ENCODE data around the gene TRIM26.
A peak's percentile ranks its signal among the peaks of the same experiment; 100 is the strongest.

Gene TRIM26

DNA sequence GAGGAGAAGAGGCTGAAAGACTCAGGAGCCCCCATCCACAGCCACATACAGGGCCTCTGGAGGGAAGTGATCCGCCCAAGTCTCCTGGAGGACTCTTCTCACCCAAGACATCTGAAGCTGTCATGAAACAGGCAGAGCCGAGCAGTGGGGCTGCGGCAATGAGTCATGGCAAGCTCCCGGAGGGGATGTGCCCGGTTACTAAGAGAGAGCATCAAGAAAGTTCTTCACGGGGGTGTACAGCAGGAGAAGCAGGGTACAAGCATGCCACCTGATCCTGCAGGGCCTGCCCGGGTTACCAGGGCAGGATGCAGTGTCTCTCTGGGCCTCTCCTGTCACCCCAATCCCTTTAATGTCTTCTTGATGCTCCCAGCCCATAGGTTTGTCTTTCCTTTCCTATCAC, 21.1 kb downstream of the TRIM26 start:
- H3K36me3 ChIP-seq (ENCODE audit: insufficient read depth, low read length), result peaks cover 67% of the 10 kb centered on the region
- H3K9me3 ChIP-seq (ENCODE audit: insufficient read depth, low read depth, low read length), result no peaks in the 10 kb centered on the region
- H3K9ac ChIP-seq (ENCODE audit: low read depth, low read length), result no peak overlapping the region
- H3K27me3 ChIP-seq (ENCODE audit: insufficient read depth, low read length), result no peaks in the 10 kb centered on the region
- no peak overlapping the region for H3K4me3 ChIP-seq (ENCODE audit: low read length)
- no peaks in the 10 kb centered on the region for H3K4me1 ChIP-seq (ENCODE audit: insufficient read depth, low read length)
- WGBS, result 92% methylated on average over 7 of the region's 7 CpGs
- H3K27ac ChIP-seq (ENCODE audit: low read depth, low read length), result no peak overlapping the region

GRCh38 chr6:30188541-30188940, 24.7 kb downstream of the TRIM26 start:
- Histone ChIP-seq H3K4me1 (ENCODE audit: insufficient read depth, low read length) (no peaks in the 10 kb centered on the region), H3K27me3 (ENCODE audit: insufficient read depth, low read length) (no peaks in the 10 kb centered on the region), H3K9ac (ENCODE audit: low read depth, low read length) (no peak overlapping the region), H3K9me3 (ENCODE audit: insufficient read depth, low read depth, low read length) (no peaks in the 10 kb centered on the region), H3K4me3 (ENCODE audit: low read length) (no peak overlapping the region), H3K36me3 (ENCODE audit: insufficient read depth, low read length) (peaks cover 64% of the 10 kb centered on the region), H3K27ac (ENCODE audit: low read depth, low read length) (no peak overlapping the region)
- 93% methylated on average over 5 of the region's 5 CpGs for WGBS

DNA sequence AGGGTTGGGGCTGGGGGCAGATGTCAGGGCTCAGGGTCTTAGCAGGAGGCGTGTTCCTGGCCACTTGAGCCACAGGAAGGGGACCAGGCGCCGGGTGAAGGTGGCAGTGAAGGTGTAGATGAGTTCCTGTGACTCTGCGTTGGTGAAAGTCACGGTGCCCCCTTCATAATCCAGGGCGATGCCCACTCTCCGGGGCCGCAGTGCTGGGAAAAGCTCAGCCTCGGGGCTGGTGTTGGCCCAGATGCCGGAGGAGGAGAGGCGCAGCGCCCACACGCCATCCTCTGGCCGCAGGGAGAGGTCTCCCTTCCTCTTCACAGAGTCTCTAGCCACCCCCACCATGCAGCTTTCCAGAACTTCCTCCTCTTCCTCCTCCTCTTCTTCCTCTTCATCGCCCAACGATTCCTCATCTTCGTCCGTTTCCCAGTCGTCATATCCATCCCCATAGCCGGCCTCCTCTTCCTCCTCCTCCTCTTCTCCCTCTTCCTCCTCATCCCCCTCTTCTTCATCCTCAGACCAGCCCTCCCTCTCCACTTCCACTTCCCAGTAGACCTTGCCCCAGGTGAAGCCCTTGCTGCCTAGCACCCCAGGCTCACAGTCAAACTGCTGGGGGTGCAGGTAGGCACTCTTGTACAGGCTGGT, 27.2 kb downstream of the TRIM26 start:
- H3K27ac ChIP-seq (ENCODE audit: low read depth, low read length), result no peak overlapping the region
- no peaks in the 10 kb centered on the region for H3K4me1 ChIP-seq (ENCODE audit: insufficient read depth, low read length)
- H3K9me3 ChIP-seq (ENCODE audit: insufficient read depth, low read depth, low read length), result no peaks in the 10 kb centered on the region
- no peak overlapping the region for H3K4me3 ChIP-seq (ENCODE audit: low read length)
- WGBS, result 94% methylated on average over 20 of the region's 20 CpGs
- peaks cover 58% of the 10 kb centered on the region for H3K36me3 ChIP-seq (ENCODE audit: insufficient read depth, low read length)
- H3K27me3 ChIP-seq (ENCODE audit: insufficient read depth, low read length), result no peaks in the 10 kb centered on the region
- no peak overlapping the region for H3K9ac ChIP-seq (ENCODE audit: low read depth, low read length)

DNA sequence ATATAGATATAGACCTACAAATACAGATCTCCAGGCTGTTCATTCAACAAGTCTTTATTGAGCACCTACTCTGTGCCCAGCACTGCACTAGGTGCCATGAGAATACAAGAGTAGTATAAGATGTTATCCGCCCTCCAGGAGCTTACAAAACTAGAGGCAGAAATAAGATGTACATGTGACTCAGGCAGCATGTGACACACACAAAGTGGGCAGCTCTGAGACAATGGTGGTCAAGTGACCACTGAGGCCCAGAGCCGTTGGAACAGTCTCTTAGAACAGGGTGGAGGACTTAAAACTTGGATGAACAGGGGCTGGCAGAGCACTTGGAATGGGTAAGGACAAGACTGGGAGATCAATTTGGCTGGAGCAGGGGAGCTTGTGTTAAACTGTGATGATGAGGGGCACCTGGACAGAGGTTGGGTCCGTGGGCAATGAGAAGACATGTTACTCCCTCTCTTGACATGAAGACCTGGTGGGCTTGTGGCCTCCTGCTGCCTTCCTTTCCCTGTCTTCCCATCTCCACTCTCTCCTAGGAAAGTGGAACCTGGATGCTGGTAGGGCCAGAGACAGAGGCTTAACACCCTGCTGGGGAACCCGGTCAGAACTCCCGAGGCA, 28.7 kb downstream of the TRIM26 start:
- WGBS, result 94% methylated on average over 5 of the region's 5 CpGs
- Histone ChIP-seq H3K9me3 (ENCODE audit: insufficient read depth, low read depth, low read length) (peaks cover 6% of the 10 kb centered on the region; the same call in 1 of the 2 replicates), H3K36me3 (ENCODE audit: insufficient read depth, low read length) (peaks cover 44% of the 10 kb centered on the region), H3K27me3 (ENCODE audit: insufficient read depth, low read length) (no peaks in the 10 kb centered on the region), H3K27ac (ENCODE audit: low read depth, low read length) (no peak overlapping the region), H3K9ac (ENCODE audit: low read depth, low read length) (no peak overlapping the region), H3K4me1 (ENCODE audit: insufficient read depth, low read length) (no peaks in the 10 kb centered on the region), H3K4me3 (ENCODE audit: low read length) (no peak overlapping the region)

DNA sequence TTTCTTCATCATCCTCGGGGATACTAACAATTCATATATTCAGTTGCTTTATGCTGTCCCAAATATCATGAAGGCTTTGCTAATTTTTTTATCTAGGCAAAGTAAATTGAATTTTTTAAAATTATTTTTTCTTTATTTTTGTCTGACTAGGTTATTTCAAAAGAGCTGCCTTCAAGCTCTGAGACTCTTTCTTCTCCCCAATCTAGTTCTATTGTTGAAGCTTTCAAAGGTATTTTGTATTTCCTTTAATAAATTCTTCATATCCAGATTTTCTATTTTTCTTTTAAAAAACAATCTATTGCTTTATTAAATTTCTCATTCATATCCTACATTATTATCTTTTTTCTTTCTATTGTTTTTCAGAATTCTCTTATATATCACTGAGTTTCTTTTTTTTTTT, 33.1 kb downstream of the TRIM26 start:
- peaks cover 6% of the 10 kb centered on the region; the same call in 1 of the 2 replicates for H3K9me3 ChIP-seq (ENCODE audit: insufficient read depth, low read depth, low read length)
- no peak overlapping the region for H3K4me3 ChIP-seq (ENCODE audit: low read length)
- H3K36me3 ChIP-seq (ENCODE audit: insufficient read depth, low read length), result peaks cover 6% of the 10 kb centered on the region; the same call in 1 of the 2 replicates
- no CpG with 5 or more reads among the region's 1 CpG for WGBS
- H3K9ac ChIP-seq (ENCODE audit: low read depth, low read length), result no peak overlapping the region
- no peak overlapping the region for H3K27ac ChIP-seq (ENCODE audit: low read depth, low read length)
- H3K4me1 ChIP-seq (ENCODE audit: insufficient read depth, low read length), result no peaks in the 10 kb centered on the region
- peaks cover 15% of the 10 kb centered on the region for H3K27me3 ChIP-seq (ENCODE audit: insufficient read depth, low read length)

GRCh38 chr6:30178837-30179236, 34.4 kb downstream of the TRIM26 start:
- H3K9me3 ChIP-seq (ENCODE audit: insufficient read depth, low read depth, low read length), result peaks cover 6% of the 10 kb centered on the region; the same call in 1 of the 2 replicates
- H3K36me3 ChIP-seq (ENCODE audit: insufficient read depth, low read length), result no peaks in the 10 kb centered on the region
- H3K27me3 ChIP-seq (ENCODE audit: insufficient read depth, low read length), result peaks cover 22% of the 10 kb centered on the region
- H3K4me3 ChIP-seq (ENCODE audit: low read length), result no peak overlapping the region
- H3K9ac ChIP-seq (ENCODE audit: low read depth, low read length), result no peak overlapping the region
- WGBS, result 97% methylated on average over 1 of the region's 1 CpG
- no peaks in the 10 kb centered on the region for H3K4me1 ChIP-seq (ENCODE audit: insufficient read depth, low read length)
- H3K27ac ChIP-seq (ENCODE audit: low read depth, low read length), result no peak overlapping the region

DNA sequence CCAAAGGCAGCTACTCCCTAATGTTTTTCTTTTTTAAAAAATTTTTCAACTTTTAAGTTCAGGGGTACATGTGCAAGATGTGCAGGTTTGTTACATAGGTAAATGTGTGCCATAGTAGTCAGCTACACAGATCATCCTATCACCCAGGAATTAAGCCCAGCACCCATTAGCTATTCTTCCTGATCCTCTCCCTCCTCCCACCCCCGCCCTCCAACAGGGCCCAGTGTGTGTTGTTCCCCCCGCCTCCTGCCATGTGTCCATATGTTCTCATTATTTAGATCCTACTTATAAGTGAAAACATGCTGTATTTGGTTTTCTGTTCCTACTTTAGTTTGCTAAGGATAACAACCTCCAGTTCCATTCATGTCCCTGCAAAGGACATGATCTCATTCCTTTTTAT, 37.4 kb downstream of the TRIM26 start:
- Histone ChIP-seq H3K9ac (ENCODE audit: low read depth, low read length) (no peak overlapping the region), H3K27ac (ENCODE audit: low read depth, low read length) (no peak overlapping the region), H3K27me3 (ENCODE audit: insufficient read depth, low read length) (peaks cover 51% of the 10 kb centered on the region), H3K4me3 (ENCODE audit: low read length) (no peak overlapping the region), H3K4me1 (ENCODE audit: insufficient read depth, low read length) (no peaks in the 10 kb centered on the region; the same call in 1 of the 2 replicates), H3K9me3 (ENCODE audit: insufficient read depth, low read depth, low read length) (peaks cover 6% of the 10 kb centered on the region; the same call in 1 of the 2 replicates), H3K36me3 (ENCODE audit: insufficient read depth, low read length) (no peaks in the 10 kb centered on the region)
- WGBS, result no CpG with 5 or more reads among the region's 2 CpGs

DNA sequence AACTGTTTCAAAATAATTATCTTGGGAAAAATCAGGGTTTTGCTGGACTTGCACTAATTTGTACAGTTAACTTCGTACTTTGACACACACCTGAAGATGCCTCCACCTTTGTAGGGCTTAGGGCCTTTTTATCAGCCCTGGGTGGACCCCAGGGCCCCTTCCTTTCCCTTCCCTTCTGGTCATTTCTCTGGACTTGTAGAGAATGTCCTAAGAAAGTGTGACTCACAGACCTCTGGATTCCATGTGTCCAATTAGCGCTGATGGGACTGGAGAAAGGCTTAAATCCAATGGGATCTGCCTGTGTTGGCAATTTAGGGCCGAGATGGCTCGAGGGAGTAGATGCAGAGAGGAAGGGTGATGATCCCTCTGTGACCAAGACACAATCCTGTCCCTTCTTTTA, 40.5 kb downstream of the TRIM26 start:
- Histone ChIP-seq H3K27ac (ENCODE audit: low read depth, low read length) (no peak overlapping the region), H3K9me3 (ENCODE audit: insufficient read depth, low read depth, low read length) (no peaks in the 10 kb centered on the region), H3K36me3 (ENCODE audit: insufficient read depth, low read length) (no peaks in the 10 kb centered on the region), H3K9ac (ENCODE audit: low read depth, low read length) (no peak overlapping the region), H3K27me3 (ENCODE audit: insufficient read depth, low read length) (peaks cover 66% of the 10 kb centered on the region), H3K4me1 (ENCODE audit: insufficient read depth, low read length) (peaks cover 3% of the 10 kb centered on the region; the same call in 1 of the 2 replicates), H3K4me3 (ENCODE audit: low read length) (peak overlapping the region; percentile 51)
- 89% methylated on average over 4 of the region's 4 CpGs for WGBS

- Histone ChIP-seq H3K36me3 (ENCODE audit: insufficient read depth, low read length) (no peaks in the 10 kb centered on the region), H3K4me3 (ENCODE audit: low read length) (peak overlapping the region; percentile 51), H3K4me1 (ENCODE audit: insufficient read depth, low read length) (peaks cover 3% of the 10 kb centered on the region; the same call in 1 of the 2 replicates), H3K27ac (ENCODE audit: low read depth, low read length) (no peak overlapping the region), H3K9ac (ENCODE audit: low read depth, low read length) (no peak overlapping the region), H3K9me3 (ENCODE audit: insufficient read depth, low read depth, low read length) (no peaks in the 10 kb centered on the region), H3K27me3 (ENCODE audit: insufficient read depth, low read length) (peaks cover 64% of the 10 kb centered on the region)
- WGBS, result 52% methylated on average over 62 of the region's 62 CpGs
Observed at GRCh38 chr6:30171677-30172471, 41.3 kb downstream of the TRIM26 start.

DNA sequence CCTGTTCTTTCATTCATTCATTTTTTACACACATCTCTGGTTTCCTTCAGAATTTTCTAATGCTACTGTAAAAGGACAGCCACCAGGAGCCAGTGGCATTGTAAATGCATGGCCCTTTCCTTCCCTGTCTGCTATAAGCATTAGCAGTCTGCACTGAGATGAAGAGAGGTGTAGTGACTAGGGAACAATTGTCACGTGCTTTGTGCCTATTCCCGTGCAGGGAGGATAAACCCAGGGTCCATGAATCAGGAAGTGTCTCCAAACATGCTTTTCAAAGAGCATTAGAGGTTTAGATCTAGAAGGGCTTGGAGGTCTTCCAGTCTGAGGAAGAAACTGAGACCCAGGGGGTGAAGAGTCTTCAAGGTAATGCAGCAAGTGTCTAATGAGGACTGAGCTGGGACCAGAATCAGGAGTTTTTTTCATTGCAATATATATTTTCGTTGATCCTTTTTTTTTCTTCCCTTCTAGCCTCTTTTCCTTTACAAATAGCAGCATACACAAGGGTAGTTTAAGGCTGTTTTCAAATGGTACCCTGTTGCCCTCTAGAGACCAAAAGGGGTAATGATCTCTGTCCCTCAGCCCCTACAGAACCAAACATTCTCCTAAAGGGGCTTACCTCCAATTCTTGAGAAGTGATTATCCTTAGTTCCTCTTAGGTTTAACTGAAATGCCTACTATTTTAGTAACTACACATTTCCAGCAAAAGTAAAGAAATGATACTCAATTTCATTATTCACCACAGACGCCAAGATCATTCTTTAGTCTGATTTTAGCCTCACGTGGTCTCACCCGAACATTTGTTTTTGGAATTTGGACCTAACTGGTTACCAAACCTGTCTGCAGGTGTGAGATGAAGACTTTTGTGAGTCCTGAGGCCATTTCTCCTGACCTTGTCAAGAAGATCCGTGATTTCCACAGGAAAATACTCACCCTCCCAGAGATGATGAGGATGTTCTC, 43.3 kb downstream of the TRIM26 start:
- H3K9me3 ChIP-seq (ENCODE audit: insufficient read depth, low read depth, low read length), result no peaks in the 10 kb centered on the region
- H3K27me3 ChIP-seq (ENCODE audit: insufficient read depth, low read length), result peaks cover 62% of the 10 kb centered on the region
- no peak overlapping the region for H3K4me3 ChIP-seq (ENCODE audit: low read length)
- no peak overlapping the region for H3K27ac ChIP-seq (ENCODE audit: low read depth, low read length)
- H3K36me3 ChIP-seq (ENCODE audit: insufficient read depth, low read length), result no peaks in the 10 kb centered on the region
- H3K9ac ChIP-seq (ENCODE audit: low read depth, low read length), result no peak overlapping the region
- H3K4me1 ChIP-seq (ENCODE audit: insufficient read depth, low read length), result peaks cover 3% of the 10 kb centered on the region; the same call in 1 of the 2 replicates
- 49% methylated on average over 5 of the region's 7 CpGs for WGBS

All from HUES64 (cell line).